Measurements from ENCODE around the gene SDC3.

GRCh38 chr1:30845237-30845903, 63.2 kb downstream of the SDC3 start:
- TF ChIP-seq POLR2A (IDR thresholded peaks at IDR 0.05) (no peak), CTCF (IDR thresholded peaks at IDR 0.05) (no peak)

All from heart left ventricle (tissue), 13 donors.